GM19023 (cell line): ENCODE measurements around the gene MERTK.

ENCODE experiments used
- ATAC-seq: cut with Tn5 transposase; IDR thresholded peaks from one replicate; pipeline ENCODE4 v1.9.1; 2021; ENCODE audit warnings: mild to moderate bottlenecking, moderate library complexity; ENCODE audit not compliant: unreplicated experiment

The MERTK gene

DNA sequence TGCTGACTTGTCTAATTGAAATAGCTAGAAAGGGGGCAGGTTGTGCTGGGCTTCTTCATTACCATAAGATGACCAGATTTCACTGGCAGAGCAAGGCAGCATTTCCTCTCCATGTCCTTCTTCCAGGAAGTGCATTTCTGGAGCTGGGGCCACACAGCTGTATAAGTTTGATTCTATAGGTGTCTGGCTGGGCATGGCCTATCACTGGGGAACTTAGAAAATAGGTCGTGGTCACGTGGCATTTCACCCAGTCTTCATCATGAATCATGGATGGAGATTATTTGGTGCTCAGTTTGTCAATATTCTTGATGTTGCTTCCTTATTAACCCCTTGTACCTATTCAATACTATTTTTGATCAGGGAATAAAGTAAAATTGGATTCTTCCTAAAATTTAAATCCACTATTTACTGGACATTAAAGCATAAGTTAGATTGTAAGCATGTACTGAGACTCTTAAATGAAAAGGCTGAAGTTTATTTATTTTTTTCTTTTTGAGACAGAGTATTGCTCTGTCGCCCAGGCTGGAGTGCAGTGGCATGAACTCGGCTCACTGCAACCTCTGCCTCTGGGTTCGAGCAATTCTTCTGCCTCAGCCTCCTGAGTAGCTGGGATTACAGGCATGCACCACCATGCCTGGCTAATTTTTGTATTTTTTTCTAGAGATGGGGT is 107.1 kb downstream of the MERTK start:
- ATAC-seq: no peak

DNA sequence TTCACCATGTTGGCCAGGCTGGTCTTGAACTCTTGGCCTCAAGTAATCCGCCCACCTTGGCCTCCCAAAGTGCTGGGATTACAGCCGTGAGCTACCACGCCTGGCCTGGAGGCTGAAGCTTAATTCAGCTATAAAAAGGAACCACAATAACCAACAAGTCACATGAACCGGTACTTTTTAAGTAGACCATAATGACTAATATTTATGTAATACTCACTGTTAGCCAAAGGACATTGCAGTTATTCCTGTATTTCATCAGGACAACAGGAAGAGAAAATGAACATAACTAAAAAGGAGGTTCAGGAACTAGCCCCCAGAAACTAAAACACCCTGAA is 107.6 kb downstream of the MERTK start:
- ATAC-seq: no peak

DNA sequence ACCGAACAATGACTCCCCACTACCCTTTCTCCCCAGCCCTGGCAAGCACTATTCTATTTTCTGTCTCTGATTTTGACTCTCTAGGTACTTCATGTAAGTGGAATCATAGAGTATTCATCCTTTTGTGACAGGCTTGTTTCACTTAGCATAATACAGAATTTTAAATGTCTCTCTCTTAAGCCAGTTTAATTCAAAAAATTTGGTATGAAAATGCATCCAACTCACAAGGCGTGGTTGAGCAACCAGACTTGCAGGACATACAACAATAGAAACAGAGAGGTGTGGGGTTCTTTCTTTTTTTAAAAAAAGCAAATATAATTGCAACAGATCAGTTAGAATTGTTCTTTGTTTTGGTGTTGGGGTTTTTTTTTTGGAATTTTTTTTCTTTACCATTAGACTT is 109.1 kb downstream of the MERTK start:
- ATAC-seq: no peak

DNA sequence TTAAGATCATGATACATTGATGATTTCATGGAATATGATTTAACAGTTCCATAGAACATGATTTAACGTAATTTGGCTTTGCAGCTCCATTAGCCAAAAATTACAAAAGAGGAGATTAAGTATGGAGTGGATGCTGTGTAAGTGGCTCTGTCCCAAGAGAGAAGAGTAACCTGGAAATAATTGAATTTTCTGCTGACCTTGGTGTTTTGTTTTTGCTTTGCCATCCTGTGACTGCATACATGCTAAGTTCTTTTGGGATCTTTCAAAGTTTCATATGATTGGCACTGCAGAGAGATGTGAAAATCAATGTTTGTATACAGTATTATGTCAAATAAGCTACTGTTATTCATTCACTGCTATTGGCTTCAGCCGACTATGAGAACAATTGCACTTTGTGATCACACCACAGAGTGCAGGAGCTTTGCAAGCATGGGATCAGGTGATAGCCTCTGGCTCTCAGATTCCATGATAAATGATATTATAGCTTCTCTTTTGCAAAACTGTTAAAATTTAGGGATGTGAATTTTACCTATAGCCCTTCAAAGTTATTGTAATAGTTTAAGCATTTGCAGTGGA is 110.6 kb downstream of the MERTK start:
- ATAC-seq: no peak

DNA sequence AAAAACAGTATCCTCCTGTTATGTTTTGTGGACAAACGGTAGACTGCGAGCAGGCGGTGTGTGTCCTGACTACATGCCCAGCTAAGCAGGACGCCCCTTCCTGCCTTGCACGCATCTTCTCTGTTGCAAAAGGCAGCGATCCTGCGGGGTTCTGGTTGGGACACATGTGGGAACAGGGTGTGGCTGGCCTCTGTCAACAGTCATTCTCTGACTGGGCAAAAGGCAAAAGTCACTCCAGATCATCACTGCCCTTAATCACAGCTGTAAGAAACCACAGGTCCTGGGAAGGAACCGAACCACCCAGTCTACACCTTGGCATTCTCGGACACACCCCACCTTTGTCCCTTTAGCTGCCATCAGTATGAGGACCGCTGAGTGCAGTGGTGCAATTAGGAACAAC is 112.3 kb downstream of the MERTK start:
- no peak for ATAC-seq

DNA sequence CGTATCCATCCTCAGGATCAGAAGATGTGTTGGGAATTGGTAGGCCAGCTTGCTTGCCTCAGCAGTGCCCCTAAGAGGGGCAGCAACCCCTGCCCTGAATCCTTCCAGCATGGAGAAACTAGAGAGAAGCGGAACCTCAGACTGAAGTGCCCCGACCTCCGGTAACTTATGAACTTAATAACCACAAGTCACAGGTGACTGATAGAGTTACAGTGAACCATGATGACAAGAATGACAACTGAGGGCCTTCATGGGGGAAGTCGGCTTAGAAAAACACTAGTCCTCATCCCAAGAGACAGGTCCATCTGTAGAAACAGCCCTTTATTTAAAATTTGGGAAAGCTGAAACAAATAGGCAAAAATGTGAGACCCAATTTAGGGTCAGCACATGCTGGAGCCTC is 114.1 kb downstream of the MERTK start:
- no peak for ATAC-seq

DNA sequence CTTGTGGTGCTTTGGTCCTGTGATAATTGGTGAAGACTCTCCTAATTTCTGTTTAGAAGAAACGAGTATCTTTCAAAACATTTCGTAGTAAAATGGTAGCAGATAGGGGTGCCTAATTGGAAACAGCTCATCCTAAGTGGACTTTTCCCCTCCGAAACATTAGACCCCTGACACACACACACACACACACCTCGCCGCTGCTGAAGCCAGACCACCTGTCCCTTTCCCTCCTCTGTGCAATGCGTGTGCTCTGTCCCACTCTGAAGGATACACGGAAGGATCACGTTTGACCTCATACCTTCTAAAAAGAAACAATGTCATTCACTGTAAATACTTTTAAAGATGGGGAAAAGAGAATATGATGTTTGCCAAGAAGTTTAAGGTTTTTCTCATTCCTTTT is 120.4 kb downstream of the MERTK start:
- ATAC-seq: no peak

DNA sequence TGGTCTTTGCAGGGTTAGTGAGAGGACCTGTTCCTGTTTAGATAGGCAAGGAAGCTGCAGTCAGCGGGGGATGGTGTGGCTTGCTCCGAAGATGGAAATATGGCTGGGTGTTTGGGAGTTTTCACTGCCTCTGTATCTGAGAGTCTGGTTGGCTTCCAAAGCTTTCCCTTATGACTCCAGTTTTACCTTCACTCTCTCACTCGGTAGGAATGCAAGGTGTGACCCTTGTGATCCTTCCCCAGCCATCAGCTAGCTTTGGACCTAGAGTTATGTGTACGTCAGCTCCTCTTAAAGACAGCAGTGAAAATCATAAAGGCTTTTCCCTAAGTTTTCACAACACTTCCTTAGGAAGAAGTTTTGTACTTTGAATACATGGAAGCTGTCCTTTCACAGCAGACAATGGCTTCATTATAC is 121.2 kb downstream of the MERTK start:
- ATAC-seq: no peak

DNA sequence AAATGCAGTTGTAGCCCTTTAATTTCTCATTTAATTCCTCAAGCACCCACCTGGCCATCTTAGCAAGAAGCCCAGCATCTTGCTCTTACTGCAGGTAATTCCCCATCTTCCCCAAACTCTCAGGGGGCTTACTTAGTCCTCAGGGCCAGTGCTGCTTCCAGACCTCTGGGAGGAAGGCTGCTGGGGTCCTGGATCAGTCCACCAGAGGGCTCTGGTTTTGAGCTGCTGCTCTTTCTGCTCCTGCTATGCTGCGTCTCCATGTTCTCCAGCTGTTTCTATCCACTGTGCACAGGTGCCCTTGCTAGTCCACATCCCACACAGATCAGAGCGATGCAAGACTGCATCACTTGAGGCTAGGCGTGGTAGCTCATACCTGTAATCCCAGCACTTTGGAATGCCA is 122.2 kb downstream of the MERTK start:
- no peak for ATAC-seq

DNA sequence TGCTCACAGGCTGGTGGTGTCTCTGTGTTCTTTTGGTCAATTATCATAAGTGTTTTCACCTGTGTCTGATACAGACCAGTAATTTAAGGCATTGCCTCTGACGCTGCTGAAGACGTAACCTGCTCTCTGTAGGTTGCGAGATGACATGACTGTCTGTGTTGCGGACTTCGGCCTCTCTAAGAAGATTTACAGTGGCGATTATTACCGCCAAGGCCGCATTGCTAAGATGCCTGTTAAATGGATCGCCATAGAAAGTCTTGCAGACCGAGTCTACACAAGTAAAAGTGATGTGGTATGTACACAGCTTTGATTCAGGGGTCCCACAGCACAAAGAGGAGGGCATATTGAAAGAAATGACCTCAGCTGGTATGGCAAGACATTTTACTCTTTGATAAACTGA is 122.9 kb downstream of the MERTK start:
- no peak for ATAC-seq

DNA sequence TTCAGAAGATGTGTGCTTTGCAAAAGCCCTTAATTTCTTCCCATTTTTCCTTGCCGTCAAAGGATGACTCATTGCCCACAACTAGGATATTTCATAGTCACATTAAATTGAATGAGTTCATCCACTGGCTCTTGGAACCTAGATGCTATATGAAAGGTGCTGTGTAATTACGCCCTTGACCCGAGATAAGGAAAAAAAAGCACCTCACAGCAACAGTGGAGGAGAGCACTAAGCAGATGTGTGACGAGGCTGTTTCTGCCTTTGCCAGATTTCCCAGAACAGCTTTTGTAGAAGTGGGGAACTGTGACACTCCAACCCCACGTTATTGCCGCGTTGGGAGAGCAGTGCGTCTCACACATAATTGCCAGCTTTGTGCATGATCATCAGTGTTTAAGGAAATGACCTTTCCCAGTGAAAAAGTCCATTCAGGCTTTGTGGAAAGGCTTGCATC is 123.4 kb downstream of the MERTK start:
- ATAC-seq: no peak

DNA sequence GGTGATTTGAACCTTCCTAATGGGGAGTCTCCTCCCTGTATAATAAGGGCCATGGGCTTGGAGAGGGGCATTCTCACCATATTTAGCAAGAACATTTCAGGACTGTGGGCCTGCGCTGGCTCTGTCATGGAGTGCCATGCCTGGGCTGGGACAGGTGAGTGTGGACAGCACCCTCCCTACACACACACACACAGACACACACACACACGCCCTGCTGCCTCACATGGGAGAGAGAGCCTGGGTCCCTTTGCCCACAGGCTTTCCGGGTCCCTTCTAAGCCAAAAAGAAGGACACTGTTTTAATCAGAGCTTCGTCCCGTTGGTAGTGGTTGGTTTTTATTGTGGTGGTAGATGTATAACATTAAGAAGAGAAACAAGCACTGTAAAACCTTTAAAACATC is 125.3 kb downstream of the MERTK start:
- ATAC-seq: no peak

DNA sequence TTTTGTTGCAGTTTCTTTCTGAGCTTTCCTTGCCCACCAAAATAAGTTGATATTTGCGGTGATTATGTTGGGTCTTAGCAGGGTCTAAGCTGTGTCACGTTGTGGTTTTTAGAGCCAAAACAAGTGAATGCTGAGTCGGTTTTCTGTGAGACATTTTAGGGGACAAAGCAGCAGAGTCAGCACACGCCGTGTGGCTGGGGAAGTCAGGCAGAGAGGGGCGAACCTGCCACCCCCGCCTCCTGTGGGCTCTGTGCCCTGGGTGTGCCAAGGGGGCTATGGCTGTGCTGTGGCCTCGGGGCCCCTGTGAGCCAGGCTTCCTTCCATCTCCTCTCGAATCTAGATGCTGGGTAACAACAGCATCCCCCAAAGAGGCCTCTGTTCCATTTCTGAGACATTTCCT is 125.8 kb downstream of the MERTK start:
- ATAC-seq: no peak

DNA sequence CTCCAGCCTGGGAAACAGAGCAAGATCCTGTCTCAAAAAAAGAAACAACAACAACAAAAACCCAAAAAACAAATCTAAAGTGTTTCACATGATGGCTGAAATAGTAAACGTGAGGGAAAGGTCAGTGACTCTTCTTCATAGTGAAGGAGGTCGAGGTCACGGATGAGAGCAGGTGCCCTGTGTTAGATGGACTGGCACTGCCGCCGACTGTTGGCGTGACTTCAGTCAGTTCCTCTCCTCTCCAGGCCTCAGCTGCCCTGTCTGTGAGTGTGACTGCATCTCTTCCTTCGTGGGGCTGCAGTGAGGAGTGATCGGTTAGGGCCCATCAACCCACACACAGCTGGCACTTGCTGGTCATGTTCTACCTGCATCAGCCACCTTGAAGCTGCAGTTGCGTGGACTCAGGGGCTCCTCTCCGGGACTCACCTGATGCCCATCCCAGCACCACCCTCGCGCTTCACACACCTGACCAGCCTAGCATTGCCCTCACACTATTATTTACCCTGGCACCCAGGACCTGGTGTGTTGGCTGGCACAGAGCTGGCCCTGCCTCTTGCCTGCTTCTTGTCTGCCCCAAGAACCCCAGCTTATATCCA is 126.6 kb downstream of the MERTK start:
- ATAC-seq: no peak

DNA sequence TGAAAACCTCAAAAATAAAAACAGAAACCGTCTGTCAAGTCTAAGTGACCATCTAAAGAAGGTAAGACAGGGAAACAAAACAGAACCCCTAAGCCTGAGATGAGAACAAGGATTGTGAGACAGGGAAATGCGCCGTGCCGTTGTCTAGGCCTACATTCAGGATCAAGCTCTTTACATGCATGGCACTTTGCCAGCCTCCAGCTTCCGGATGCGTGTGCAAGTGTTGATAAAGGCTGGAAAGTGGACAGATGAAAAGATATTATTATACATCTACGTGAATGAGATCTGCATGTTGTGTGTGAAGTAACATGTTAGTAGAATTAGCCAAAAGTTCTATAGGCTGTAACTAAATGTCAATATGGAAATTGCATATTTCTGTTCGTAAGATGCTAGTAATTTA is 128.1 kb downstream of the MERTK start:
- no peak for ATAC-seq

DNA sequence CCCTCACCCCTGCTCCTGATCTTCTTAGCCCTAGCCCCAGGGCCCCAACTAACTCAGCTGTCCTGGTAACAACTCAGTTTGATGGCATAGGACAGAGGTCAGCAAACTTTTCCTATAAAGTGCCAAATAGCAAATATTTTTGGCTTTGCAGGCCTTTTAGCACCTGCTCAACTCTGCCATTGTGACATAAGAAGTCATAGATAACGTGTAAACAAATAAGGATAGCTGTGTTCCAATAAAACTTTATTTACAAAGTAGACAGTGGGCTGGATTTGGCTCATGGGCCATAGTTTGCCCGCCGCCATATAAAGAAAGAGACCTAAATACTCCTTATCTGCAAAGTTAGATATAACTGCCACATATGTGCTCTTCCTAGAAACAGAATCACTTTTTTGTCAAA is 129.4 kb downstream of the MERTK start:
- ATAC-seq: no peak

DNA sequence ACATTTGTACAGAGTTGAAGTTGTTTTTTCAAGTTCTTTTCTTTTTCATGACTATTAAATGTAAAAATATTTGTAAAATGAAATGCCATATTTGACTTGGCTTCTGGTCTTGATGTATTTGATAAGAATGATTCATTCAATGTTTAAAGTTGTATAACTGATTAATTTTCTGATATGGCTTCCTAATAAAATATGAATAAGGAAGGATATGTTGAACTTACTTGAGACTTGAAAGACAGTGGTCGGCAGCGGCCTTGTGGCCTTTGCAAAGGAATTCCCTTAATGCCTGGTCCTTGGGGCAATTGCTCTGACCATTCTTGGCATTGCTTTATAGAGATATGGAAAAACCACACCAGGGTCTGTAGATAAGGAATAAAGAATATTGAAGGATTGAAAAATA is 130.8 kb downstream of the MERTK start:
- no peak for ATAC-seq

DNA sequence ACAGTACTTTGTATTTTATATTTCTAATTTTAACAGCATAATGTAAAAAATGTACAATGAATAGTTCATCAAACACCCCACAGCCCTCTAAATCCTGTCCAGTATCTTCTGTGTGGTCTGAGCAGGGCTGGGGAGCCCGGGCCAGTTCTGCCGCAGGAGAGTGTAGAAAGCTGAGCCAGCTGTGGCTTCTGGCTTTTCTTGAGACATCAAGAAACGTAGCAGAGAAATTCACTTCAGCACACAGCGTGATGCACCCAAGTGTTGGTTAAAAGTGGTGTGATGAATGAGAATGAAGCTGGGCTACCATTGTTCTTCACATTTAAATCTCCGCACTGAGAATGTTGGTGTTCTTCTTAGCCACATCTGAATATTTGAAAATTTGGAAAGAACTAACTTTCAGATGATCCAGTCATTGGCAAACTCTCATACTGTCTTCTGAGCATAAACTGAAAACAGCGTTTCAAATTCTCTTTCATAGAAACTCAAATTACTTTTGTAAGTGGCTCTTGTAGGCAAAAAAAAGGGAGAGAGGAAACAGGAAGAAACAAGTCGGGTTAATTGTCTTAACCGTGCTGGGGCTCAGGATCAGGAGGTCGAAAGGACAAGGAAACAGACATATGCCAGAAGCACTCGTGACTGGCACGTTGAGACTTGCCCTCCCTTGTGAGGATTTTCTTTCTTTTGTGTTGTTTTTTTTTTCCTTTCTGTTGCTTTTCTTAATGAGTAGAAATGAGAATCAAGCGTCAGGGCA is 133.2 kb downstream of the MERTK start:
- no peak for ATAC-seq

DNA sequence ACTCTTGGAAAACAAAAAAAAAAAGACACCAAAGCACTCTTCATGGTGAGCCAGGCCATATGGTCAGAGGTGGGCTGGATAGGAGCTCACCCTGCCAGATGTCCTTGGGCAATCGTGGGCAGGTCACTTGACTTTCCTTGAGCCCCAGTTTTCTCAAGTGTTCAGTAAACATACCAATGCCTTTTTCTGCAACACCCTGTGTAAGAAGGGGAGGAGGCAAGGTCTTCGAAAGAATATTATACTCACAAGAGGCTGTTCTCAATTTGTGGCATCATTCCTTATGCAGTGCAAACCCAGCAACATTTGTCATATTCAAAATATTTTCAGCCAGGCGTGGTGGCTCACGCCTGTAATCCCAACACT is 133.8 kb downstream of the MERTK start:
- ATAC-seq: no peak

DNA sequence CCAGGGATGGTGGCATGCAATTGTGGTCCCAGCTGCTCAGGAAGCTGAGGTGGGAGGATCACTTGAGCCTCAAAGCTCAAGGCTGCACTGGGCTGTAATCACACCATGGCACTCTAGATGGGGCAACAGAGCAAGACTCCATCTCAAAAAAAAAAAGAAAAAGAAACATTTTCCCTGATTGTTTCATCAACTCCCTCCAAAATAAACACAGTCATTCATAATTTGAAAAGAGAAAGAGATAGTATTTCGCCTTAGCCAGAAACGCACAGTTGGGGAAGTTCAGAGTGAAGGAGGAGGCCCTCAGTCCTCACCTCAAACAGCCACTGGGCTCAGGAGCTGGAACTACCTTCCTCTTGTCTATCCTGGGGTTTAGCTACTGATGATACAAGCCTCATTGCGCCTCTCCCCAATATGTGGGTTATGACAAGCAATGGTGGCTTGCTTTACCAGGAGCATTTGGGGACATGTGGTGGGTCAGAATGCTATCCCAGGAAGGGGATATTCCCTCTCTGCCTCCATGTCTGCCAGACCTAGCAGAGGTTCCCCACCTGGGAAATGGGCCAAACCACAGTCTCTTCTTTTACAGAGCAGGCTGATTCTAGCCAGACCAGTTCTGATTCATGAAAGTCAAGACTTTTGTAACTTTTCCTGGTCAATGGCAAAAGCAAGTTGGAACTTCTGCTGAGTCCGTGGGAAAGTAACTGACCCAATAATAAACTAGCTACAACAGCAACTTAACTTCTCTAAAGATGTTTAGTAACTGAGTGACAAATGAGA is 134.5 kb downstream of the MERTK start:
- no peak for ATAC-seq

DNA sequence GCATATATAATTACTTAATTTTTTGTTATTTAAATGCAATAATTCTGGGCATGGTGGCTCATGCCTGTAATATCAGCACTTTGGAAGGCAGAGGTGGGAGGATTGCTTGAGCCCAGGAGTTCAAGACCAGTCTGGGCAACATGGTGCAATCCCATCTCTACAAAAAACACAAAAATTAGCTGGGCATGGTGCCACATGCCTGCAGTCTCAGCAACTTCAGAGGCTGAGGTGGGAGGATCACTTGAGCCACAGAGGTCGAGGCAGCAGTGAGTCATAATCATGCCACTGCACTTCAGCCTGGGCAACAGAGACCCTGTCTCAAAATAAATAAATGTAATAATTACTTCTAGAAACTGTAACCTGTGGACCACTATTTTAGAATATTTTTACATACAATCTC is 135.2 kb downstream of the MERTK start:
- ATAC-seq: no peak
